CD4-positive, alpha-beta T cell treated with Interleukin-1 beta for 1 hour (primary cell): ENCODE results near the gene DUXA.
"Not testable (repeated sequence)": the region's sequence is repeated elsewhere in the genome, so short reads cannot be mapped to it uniquely, and the experiment has no call there.

Experiments
- DNase-seq, 2 donors: peaks; one replicate each; pipeline ENCODE4 v3.0.0-alpha.2; 2020 to 2022

DUXA gene

DNA sequence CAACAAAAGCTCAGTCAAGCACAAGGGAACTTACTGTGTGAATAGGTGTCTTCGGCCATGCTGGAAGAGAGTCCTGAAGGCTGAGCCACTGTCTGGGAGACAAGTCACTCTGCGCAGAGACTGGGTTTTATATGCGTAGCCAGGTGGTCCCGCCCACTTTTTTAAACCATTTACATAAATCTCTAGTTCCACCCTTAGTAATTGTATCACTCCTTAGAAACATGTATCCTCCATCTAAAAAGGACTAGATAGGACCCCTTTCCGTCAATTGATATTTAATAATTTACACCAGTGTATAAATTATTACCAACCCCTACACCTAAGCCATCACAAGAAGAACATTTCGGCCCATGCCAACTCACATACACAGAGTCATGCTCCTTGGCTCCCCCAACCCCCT lies at the start of gene DUXA:
DUXA (minus strand) TSS at position 101 of the 400 bp plus-strand sequence; CDS start at position 59, 42 bp downstream.
- DNase-seq, result no peak

DNA sequence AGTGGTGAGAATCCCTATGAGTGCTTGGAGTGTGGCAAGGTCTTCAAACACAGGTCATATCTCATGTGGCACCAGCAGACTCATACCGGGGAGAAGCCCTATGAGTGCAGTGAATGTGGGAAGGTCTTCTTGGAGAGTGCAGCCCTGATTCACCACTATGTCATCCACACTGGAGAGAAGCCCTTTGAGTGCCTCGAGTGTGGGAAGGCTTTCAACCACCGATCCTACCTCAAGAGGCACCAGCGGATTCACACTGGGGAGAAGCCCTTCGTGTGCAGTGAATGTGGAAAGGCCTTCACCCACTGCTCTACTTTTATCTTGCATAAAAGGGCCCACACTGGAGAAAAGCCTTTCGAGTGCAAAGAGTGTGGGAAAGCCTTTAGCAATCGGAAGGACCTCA lies 44.8 kb upstream of the DUXA start:
- DNase-seq, result no peak

DNA sequence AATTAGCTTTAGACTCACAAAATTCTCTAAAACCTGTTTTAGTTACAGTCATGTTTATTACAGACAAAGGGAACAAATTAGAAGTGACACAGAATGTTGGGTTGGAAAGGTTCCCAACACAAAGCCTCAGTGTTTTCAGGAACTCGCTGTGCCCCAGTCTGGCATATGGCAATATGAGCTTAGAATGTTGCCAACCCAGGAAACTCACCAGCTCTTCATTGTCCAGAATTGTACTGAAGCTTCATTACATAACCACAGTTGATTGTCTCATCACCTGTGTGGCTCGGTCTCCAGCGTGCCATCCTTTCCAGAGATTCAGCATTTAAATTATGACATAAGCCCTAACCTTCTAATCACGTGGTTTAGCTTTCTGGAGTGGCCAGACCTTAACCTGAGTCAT lies 43.1 kb upstream of the DUXA start:
- no peak for DNase-seq

DNA sequence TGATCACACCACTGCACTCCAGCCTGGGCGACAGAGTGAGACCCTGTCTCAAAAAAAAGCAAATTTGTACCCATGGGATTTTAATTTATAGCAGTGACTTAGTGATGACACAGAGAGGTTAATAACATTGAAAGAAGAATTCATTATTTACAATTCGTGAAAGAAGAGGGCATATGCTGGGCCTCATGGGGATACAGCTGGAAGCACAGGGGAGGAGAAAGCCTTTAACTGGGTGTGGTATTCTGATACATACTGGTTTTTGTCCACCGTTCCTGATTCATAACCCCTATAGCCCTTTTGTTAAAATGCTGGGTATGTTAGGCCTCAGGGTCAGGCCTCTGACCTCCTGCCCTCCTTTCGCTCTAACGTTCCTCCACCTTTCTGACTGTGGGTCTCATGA lies 34.9 kb upstream of the DUXA start:
- DNase-seq, result no peak

DNA sequence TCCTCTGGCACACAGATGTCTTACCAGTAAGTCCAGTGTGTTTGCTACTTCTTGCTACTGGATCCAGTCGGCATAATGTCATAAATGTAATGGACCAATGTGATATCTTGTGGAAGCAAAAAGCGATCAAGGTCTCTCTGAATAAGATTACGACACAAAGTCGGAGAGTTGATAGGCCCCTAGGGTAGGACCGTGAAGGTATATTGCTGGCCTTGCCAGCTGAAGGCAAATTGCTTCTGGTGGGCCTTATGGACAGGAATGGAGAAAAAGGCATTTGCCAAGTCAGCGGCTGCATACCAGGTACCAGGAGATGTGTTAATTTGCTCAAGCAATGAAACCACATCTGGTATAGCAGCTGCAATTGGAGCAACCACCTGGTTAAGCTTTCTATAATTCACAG lies 30.6 kb upstream of the DUXA start:
- not testable (repeated sequence) for DNase-seq

DNA sequence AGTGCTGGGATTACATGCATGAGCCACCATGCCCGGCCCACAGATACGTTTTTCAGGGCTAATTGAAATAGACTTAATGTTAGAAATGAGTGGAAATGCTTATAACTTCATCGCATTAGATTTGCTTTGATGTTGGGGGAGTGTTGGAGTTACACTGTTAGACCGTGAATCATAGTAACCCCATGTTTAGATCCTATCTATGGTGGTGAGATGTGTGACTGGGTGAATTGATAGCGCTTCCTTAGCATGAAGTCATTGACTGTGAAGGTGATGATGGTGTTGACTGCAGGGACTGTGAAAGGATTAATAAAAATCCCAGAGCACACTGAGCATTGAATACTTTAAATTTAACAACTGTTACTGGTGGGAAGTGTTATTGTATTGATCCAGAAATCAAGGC lies 25.7 kb upstream of the DUXA start:
- DNase-seq, result no peak

DNA sequence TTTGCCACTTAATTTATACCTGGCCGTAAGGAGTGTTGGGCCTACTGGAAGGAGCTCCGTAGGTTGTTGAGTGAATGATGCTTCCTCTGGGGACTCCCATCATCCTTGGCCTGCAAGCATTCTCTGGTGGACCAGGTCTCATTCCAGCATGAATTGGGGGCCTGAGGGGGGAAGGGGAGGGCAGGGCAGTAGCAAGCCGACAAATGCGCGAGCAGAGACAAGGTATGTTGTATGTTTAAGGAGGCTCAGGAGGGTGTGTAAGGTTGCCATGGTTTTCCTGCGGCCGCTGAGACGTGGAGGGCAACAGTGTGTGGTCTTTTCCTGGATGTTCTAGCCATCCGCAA lies 24.8 kb upstream of the DUXA start:
- no peak for DNase-seq

DNA sequence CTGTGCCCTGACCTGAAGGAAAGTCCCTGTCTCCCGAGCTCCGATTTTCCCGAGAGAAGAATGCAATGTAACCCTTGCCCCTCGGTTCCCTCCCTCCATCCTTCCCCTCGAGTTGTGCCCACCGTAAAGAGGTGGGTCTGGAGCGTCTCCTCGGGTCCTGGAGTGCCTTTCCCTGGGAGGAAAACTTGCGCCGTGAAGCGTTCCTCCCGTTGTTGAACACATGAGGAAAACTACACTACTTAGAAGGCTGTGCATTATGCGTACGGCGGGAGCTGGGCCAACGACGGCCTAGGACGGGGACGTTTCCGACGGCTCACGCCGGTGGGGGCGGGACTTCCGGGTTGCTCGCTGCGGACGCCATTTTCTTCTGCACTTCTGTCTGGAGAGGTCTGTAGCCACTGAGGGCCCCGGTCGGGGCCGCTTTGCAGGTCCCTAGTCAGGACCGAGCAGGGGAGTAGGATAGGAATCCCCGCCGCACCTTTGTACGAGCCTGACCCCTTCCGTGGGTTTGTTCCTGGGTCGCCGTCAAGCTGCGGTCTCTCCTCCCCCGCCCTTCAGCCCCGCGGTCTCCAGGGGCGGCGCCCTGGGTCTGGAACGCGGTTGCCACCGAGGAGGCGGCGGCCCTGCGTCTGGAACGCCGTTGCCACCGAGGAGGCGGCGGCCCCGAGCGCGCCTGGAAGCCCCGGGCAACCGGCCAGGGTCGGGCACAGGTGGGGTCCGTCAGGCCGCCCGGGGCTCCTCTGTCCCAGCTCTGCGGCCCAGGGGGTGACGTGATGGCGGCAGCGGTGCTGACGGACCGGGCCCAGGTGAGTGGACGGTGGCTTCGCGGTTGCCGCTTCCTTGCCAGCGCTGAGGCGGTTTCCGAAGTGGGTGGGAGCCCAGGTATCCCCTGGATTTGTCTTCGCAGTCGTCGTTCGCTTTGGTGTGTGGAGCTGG lies 24.1 kb upstream of the DUXA start, which contains the start of gene ZNF264:
ZNF264 (plus strand) TSS at position 360 of the 936 bp plus-strand sequence; CDS start at position 774, 414 bp downstream.
- DNase-seq, result peak; percentile 87

DNA sequence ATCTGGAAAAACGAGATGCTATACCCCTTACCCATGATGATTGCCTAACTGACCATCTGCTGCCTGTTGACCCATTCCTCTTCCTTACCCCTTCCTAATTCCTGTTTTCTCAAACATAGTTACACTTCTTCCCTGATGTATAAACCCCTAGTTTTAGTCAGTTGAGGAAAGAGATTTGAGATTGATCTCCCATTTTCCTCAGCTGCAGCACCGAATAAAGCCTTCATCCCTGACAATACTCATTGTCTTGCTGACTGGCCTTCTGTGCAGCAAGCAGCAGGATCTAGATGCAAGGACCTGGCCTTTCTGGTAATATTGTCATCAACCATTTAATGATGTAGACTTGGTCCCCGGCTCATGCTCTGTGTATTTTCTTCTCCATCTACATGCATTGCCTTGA lies 23.0 kb upstream of the DUXA start:
- no peak for DNase-seq

DNA sequence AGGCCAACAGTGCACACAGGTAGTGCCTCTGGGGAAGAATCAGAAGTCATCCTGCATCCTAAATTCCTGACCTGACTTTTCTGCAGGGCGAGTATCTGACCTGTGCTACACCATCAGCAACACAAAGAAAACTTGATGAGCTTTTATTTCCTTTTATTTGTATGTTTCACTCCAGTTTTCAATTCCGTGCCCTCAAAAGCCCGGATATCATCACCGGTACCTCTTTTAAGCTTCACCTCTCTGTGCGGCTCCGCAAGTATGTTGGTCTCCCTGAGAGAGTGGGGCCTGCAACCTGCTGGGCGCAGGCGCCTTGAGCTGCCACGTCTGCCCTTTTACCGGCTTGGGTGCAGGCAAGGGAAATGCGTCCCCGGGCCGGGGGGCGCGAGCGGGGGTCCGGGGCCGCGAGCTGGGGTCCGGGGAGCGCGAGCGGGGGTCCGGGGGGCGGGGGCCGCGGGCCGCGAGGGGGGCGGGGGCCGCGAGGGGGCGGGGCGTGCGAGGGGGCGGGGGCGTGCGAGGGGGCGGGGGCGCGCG lies 4.3 kb upstream of the DUXA start:
- DNase-seq, result peak; percentile 39 to 58

DNA sequence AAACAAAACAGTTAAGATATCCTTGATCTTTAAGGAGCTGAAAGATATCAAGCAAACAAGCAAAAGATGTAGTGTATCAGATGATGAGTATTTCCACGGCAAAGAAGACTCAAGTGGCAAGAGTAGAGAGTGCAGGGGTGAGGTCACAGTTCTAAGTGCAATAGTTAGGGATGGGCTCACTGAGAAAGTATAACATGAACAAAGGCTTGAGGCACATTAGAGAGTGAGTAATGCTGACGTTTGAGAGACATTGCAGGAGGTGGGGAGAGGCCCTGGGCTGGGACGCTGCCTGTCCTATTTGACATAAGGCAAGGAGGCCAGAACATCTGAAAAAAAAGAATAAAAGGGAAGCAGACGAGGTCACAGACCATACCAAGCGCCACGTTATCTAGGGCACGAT lies 1.4 kb downstream of the DUXA start:
- DNase-seq, result no peak

DNA sequence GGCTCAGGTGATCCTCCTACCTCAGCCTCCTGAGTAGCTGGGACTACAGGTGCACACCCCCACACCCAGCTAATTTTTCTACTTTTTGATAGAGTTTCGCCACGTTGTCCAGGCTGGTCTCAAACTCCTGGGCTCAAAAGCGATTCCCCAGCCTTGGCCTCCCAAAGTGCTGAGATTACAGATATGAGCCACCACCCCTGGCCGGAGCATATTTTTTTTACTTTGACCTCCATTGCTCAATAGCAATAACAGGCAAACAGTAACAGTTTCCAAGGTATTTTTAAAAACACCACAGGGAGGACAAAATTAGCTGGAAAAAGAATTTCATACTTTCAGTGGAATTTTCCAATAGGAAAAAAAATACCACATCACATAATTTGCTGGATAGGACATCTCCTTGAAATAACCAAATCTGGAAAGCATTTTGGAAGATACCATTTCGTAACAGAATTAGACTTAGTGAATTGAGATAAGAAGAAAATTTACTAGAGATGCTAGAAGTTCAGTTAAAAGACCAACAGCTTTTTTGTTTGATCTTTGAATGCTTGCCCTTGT lies 5.2 kb downstream of the DUXA start:
- no peak for DNase-seq

DNA sequence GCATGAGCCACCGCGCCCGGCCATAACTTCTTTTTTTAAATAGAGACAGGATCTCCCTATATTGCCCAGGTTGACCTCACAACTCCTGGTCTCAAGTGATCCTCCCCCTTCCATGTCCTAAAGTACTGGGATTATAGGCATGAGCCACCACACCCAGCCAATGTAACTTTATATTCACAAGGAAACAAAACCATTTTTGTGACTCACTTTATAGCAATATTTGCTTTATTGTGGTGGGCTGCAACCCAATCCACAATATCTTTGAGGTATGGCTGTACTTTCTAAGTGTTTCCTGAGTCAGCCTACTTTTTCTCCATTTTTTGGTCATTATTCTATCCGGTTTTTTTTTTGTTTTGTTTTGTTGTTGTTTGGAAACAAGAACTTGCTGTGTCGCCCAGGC lies 14.4 kb downstream of the DUXA start:
- no peak for DNase-seq

DNA sequence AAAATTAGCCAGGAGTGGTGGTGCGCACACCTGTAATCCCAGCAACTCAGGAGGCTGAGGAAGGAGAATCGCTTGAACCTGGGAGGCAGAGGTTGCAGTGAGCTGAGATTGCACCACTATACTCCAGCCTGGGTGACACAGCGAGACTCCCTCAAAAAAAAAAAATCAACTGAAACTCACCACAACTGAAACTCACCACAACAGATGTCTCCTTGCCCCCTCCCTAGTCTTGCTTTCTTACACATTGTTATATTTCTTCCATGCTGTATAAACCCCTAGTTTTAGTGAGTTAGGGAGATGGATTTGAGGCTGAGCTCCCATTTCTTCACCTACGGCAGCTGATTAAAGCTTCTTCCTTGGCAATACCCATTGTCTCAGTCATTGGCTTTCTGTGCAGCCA lies 25.6 kb downstream of the DUXA start:
- DNase-seq, result no peak

DNA sequence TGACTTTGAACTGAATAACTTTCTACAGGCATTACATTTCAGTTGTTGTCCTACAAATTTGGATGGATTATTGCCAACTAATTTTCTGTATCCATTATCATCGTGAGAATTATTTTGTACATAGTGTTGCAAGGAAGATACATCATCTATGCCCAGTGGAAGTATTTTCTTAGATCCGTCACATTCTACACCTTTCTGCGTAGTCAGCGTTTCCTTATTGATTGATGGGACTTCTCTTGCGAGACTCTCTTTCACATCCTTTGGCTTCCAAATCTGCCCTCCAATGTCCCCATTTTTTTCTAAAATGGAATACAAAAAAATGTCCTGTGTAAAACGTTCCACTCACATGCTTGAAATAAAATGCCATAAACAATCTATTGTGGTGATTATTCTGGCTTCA lies 31.5 kb downstream of the DUXA start:
- no peak for DNase-seq

DNA sequence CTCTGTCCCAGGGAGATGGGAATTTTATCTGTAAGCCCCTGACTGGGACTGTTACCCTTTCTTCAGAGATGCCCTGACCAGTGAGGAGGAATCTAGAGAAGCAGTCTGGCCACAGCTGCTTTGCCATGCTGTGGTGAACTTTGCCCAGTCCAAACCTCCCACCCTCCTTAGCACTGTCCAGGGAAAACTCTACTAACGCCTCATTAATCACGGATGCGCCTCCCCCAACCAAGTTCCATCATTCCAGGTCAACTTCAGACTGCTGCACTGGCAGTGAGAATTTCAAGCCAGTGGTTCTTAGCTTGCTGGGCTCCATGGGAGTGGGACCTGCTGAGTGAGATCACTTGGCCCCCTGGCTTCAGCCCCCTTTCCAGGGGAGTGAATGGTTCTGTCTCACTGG lies 39.9 kb downstream of the DUXA start:
- DNase-seq, result not testable (repeated sequence)

DNA sequence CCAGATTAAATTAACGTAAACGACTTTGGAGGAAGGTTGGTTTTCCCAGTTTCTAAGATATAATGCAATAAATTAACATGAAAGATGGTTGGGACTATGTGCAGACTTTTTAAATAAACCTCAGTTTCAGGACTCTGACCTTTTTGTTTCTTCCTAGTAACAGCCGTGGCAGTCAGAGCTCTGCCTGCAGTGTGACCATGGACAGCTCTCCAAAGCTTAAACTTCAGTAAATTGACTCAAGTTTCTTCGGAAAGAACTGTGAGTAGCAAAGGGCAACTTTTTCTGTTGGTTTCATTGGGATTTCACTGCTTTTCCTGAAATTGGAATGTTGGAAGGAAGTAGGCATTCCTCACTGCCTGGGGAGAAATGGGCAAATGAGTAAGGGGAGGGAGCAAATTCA lies 43.4 kb downstream of the DUXA start:
- no peak for DNase-seq

DNA sequence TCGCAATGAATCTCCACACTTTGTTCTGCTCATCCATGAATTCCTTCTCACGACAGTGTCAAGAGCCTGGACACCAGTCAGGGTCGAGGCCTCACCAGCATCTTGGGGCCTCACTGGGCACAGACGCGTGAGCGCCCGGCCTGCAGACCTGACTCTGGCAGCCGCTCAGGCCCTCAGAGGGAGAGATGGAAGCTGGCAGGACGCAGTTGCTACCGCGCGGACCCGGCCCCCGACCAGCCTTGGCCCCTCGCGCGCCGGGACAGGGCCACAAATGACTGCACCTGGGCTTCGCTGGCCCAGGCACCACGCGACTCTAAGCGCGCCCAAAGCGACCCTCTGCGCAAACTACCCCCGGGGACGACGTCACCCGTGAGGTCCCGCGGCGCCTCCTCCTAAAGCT lies 48.4 kb downstream of the DUXA start:
- DNase-seq, result no peak

DNA sequence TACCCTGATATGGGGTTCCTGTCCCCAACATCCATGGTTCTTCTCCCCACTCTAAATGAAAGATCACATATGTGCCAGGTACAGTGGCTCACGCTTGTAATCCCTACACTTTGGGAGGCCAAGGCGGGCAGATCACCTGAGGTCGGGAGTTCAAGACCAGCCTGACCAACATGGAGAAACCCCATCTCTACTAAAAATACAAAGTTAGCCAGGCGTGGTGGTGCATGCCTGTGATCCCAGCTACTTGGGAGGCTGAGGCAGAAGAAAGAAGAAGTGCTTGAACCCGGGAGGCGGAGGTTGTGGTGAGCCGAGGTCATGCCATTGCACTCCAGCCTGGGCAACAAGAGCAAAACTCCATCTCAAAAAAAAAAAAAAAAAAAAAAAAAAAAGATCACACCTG lies 53.8 kb downstream of the DUXA start:
- not testable (repeated sequence) for DNase-seq

DNA sequence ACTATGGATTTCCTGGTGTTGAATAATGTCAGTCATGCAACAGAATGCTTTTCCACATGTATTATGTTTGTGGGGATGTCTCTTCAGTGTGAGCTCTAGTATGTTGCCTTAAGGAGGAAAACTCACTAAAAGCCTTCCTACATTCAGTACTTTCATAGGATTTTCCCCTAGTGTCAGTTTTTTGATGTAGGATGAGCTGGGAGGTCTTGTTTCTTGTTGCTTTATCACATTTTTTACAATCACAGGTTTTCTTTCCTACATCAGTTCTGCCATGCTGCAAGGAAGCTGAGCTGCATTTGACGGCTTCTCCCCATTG lies 56.0 kb downstream of the DUXA start:
- no peak for DNase-seq

DNA sequence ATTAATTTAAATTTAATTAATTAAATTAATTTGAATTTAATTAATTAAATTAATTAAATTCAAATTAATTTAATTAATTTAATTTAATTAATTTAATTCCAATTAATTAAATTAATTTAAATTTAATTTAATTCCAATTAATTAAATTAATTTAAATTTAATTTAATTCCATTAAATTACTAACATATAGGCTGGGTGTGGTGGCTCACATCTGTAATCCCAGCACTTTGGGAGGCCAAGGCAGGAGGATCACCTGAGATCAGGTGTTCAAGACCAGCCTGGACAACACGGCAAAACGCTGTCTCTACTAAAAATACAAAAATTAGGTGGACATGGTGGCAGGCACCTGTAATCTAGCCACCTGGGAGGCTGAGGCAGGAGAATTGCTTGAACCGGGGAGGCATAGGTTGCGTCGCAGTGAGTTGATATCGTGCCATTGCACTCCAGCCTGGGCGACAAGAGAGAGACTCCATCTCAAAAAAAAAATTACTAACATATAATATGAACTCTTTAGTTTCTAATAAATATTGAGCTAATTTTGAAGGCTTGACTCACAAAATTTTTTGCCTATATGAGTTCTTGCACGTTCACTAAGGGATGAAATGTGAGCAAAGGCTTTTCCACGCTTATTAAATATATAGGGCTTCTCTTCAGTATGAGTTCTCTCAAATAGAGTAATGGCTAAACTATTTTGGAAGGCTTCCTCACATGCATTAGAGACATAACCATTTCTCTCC lies 56.5 kb downstream of the DUXA start:
- DNase-seq, result no peak

DNA sequence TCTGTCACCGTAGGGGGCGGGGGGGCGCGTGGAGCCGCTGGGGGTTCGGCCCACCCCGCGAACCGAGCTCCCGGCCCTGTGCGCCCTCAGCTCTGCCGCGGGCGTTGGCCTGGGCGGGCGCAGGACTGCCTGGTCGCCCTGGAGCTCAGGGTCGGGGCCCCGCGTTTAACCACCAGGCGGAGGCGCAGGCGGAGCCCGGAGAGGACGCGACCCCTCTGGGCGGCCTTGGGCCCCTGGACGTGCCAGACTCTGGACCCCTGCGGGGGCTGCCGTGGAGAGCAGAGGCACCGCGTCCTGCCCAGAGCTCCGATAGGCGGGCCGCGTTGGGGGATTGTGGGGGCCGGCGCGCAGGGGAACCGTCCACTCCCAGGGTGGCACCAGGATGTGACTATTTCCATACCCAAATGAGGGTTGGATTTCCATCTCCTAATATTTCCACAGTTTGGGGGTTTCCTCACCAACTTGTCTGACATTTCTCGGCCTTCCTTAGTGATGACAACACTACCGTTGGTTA lies 60.5 kb downstream of the DUXA start:
- no peak for DNase-seq

DNA sequence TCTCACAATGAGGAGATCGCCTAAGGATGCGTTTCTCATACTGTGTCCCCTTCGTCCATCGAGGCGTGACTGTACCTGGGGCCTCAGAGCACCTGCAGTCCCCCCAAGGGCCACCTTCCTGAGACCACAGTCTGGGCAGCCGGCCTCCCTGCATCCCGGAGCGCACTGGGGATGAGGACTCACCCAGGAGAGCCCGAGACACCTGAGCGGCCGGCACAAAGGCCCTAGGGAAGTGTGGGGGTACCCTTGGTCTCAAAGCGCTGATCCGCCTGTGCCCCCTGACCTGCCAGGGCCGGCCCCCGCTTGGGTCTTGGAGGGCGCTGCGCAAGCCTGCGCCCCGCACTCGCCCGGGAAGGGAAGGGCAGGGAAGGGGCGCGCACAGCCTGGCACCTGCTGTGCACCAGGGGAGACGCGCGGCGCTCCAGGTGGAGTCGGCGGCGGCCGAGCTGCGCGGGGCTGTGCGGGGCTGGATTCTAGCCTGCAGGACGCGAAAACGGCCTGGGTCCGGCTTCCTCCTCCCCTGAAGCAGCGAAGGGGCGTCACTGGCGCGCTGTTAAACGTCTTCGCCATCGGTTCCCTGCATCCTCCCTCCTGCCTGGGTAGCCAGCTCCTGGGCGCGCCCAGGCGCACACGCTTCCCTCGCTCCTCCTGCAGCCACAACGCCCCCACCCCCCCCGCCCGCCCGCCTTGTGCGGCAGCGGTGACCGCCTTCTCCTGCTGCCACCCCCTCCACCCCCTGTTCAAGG lies 61.1 kb downstream of the DUXA start:
- DNase-seq, result no peak
